GM11168 (cell line): Measurements from ENCODE around the gene USP22.
"Not testable (repeated sequence)": the region's sequence is repeated elsewhere in the genome, so short reads cannot be mapped to it uniquely, and the experiment has no call there.

Experiments
- in situ Hi-C: fragments of 300-500 bp; cut with MboI; formaldehyde crosslinking; loops from one replicate; pipeline ENCODE4 v1.12.0; 2022; ENCODE audit warnings: low sequenced_read_pairs; ENCODE audit not compliant: unreplicated experiment

The USP22 gene

DNA sequence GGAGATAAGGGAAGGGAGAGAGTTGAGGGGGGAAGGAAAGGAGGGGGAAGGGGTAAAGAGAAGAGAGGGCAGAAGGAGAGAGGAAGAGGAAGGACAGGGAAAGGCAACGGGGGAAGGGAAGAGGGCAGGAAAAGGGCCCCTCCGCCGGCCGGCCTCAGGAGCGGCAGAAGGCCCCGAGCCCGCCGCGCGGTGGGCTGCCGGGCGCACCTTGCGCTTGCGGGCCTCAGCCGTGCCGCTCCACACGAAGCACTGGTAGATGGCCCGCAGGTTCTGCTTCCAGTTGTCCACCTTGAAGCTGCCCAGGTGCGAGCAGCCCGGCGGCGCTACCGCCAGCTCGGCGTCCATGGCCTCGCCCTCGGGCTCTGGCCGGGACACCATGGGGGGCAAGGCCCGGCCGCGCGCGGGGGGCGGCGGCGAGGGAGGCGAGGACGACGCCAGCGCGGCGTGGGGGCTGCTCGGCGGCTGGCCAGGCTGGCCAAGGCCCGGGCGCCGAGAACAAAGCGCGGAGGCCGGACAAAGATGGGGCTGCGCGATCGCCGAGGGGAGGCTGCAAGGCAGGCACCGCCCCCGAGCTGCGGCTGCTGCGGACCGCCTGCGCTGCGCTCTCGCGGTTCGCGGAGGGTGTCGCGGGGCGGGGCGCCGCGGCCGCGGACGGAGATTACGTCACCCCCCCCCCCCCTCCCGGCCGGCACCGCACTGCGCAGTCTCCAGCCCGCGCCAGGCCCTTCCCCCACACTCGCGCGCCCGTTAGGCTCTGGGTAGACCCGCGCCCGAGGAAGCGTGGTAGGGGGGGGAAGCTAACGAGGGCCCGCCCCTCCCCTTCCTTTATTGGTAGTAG lies at the start of gene USP22:
Gene USP22 (minus strand): TSS at position 554 of the 838 bp plus-strand sequence. CDS start 176 bp downstream, at position 378.
- in situ Hi-C loops, result no loop called here

DNA sequence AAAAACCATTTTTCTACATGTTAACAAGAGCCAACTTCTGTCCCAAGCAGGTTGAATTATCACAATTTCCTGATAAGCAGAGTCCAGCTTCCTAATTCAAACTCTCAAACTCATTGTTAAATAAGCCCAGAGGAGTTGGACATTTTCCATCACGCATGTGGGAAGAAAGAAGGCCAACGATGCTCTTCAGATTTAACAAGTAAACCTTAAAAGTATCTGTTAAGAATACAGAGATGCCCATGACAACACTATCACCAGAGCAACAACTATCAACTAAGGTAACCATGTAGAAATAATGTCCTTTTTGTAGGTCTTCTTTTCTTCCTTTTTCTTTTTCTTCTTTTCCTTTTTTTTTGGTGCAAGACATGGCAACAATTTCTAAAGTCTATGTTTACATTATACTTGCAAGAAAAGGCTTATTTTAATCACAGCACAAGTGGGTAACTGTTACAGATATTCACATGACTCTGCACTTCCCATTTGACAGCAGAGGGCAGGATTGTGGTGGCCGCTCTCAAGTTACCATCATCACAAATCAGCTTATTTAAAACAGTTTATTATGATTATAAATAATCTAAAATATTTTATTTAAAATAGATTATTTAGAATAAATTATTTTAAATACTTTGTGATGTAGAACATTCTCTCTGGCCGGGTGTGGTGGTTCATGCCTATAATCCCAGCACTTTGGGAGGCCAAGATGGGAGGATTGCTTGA lies 48.2 kb upstream of the USP22 start:
- in situ Hi-C loops, result no loop called here

DNA sequence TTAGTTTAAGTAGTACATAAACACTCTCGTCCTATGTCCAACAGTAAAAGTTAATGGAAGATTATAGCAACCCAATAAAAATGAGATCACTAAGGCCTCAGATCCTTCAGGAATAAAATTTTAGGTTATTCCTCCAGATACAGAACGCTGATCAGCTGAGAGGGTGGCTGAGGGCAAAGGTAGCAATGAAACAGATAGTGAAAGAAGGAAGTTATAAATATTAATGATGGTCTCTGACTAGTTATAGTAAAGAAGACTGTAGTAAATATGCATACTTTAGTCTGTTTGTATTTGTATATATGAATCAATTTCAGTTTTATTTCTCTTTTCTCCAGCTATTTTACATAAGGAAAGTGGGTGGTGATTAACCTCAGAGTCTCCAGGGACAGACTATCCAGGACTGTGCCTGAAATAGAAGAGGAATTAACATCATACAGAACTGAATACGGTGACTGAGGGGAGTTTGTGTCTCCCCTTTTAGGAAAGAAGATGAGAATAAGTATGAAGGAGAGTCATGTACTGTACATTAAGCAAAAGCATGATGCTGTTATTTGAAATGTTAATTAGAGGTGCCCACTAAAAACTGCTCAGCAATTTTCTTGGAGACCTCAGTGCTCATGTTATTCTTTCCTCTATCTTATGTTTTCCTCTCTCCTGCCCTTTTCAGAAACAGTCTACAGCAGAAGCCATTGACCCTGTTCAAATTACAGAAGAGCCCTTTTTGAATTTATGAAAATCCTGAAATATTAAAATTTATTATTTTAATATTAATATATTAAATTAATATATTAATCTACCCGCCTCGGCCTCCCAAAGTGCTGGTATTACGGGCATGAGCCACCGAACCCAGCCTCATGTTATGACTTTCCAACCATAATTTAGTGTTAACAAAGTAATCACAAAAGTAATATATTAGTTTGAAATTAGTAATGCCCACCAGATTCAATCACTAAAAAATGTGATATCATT lies 47.4 kb upstream of the USP22 start:
- in situ Hi-C loops, result no loop called here

DNA sequence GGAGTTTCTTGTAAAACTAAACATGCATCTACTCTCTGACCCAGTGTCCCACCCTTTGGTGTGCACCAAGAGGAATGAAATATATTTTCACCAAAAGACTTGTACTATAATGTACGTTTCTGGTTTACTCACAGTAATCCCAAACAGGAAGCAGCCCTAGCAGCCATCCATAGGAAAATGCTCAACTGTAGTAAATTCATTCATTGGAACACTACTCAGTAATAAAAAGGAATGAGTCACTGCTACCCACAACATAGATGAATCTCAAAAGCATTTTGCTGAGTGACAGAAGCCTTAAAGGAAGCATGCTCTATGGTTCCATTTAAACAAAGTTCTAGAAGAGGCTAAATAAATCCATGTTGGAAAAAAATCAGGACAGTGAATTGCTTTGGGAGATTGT lies 46.3 kb upstream of the USP22 start:
- in situ Hi-C loops, result no loop called here

DNA sequence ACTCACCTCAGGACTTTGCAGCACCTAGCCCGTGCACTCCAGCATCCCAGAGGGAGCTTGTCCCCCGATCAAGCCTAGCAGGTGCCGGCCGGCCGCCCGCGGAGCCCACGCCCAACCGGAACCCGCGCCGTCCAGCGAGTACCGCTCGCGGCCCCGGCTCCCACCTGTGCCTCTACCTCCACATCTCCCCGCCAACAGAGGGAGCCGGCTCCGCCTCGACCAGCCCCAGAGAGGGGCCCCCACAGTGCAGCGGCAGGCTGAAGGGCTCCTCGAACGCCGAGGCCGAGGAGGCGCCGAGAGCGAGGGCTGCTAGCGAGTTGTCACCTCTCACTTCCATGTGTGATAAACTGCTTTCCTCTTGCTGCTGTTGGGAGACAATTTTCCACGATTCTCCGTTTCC lies 42.9 kb upstream of the USP22 start:
- in situ Hi-C loops, result no loop called here

DNA sequence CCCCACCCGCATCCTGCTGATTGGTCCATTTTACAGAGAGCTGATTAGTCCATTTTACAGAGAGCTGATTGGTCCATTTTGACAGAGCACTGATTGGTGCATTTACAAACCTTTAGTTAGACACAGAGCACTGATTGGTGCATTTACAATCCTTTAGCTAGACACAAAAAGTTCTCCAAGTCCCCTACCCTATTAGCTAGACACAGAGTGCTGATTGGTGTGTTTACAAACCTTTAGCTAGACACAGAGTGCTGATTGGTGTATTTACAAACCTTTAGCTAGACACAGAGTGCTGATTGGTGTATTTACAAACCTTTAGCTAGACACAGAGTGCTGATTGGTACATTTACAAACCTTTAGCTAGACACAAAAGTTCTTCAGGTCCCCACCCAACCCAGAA lies 42.5 kb upstream of the USP22 start:
- in situ Hi-C loops, result not testable (repeated sequence)

DNA sequence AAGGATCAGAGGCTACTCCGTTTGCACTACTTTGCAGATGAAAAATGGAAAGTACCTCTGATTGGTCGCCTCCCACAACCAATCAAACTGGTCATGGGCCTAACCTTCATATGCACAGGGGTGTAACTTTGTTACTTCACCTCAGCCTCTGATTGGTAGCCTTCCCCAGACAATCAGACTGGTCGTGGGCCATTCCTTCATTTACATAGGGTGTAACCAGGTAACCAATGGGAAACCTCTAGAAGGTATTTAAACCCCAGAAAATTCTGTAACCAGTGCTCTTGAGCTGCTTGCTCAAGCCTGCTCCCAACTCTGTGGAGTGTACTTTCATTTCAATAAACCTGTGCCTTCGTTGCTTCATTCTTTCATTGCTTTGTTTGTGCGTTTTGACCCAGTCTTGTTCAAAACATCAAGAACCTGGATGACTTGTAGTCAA lies 39.2 kb upstream of the USP22 start:
- in situ Hi-C loops, result no loop called here

DNA sequence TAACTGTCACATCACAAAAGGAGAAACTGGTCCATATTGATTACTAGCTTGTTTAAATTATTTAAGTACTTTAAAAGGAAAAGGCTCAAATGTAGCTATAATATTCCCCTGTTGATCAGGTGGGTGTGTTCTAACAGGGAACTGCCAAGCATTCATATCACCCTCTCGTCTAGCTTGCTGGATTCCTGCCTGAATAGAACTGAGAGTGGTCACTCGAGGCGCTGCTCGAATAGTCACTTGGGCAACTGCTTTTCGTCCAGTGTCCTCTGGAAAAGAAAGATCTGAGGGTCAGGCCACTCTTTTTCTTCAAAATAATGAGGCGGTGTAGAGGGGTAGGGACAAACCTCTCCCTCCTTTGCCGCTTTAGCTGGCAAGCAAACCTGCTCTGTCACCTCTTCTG lies 36.4 kb upstream of the USP22 start:
- in situ Hi-C loops, result no loop called here

DNA sequence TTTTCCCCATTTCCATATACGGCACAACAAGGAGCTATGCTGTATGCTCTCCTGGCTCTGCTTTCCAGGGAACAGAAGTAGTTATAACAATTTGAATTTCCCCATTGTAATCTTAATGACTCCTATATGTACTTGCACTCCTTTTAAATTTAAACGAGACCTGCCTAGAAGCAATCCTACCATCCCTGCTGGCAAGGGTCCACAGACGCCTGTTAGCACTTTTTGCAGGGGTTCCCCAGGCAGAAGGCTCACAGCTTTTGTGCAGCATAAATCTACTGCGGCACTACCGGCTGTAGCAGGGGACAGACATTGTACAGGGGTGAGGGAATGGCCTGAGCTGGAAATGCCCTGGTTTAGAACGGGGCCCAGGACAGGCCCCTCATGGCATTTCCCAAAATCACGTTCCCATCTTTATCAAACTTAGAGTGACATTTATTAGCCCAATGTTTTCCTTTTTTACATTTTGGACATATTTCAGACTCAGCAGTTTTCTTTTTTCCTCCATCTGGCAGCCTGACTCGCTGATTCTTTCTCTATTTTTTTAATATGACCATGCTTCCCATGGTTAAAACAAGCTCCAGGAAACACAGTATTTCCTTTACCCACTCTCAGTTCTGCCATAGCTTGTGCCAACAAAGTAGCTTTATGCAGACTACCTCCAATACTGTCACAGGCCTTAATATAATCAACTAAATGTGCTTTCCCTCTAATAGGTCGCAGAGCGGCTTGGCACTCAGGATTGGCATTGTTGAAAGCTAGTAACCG lies 35.4 kb upstream of the USP22 start:
- in situ Hi-C loops, result no loop called here

DNA sequence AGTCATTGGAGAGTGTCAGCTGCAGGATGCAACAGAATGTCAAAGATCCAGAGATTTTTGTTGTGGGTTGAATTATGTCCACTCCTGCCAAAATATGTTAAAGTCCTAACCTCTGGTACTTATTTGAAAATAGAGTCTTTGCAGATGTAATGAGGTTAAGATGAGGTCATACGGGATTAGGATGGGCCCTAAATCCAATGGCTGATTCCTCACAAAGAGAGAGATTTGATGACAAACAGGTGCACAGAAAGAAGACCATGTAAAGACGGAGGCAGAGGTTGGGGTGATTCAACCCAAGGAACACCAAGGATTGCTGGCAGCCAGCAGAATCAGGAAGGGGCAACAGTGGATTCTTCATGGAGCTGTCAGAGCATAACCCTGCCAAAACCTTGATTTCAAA lies 34.5 kb upstream of the USP22 start:
- in situ Hi-C loops, result no loop called here

DNA sequence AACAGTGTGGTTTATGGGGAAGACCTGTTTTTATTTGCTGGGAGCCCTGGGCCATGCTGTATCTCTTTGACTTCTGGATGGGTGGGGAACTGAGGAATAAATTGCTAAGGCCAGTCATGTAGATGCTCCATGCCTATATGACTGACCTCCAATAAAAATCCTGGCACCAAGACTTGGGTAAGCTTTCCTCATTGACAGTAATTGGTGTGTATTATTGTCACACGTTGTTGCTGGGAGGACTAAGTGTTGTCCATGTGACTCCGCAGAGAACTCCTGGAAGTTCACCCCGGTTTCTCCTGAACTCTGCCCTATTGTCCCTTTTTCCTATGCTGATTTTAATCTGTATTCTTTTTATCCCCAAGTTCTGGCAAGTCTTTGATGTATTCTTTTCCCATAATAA lies 33.4 kb upstream of the USP22 start:
- in situ Hi-C loops, result no loop called here

DNA sequence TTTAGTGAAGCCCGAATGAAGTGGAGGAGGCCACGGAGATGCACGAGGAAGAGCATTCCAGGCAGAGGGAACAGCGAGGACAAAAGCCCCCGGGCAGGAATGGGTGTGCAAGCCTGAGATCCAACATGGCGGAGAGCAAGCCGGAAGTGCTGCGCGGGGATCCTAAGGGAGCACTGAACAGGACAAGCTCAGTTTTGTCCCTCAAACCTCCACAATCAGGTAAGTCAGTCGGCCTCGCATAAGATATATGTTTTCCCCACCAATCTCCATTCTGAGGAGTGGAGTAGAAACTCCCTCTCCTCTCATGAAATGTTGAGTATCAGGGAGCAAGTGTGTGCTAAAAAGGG lies 32.9 kb upstream of the USP22 start:
- in situ Hi-C loops, result no loop called here

DNA sequence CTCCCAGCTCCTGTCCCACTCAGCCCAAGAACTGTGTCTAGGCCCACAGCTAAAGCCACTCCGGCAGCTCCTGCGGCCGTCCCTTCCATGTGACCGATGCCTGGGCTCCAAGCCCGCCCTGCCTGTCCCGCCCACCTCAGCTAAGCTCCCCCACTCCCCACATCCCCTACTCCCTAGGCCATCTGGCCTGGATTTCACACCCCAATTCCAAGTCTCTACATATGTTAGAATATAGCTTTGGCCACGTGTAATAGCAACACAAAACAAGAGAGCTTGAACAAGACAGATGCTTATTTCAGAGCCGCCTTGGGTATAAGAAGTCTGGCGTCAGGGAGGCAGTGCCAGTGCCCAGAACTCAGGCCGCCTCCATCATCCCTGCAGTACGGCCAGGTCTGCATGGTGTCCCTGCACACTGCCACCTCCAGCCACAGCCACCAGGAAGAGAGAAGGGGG lies 30.0 kb upstream of the USP22 start:
- in situ Hi-C loops, result no loop called here

DNA sequence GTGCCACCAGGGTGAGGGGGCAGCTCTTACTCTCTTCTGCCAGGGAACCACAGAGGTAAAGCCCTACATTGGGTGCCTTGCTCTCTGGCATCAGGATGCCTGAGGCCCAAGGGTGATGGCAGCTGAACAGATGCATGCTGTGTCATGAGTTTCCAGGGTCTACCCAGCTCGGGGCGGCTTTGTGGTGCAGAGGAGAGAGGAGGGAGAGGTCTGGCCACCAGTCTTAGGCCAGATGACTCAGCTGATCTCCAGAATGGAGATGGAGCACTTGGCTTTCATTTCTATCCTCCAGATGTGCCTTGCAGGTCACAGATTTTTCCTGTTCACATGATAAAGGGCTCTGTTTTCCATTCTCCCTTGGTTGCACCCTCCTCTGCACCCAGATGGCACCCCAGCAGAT lies 23.6 kb upstream of the USP22 start:
- in situ Hi-C loops, result no loop called here

DNA sequence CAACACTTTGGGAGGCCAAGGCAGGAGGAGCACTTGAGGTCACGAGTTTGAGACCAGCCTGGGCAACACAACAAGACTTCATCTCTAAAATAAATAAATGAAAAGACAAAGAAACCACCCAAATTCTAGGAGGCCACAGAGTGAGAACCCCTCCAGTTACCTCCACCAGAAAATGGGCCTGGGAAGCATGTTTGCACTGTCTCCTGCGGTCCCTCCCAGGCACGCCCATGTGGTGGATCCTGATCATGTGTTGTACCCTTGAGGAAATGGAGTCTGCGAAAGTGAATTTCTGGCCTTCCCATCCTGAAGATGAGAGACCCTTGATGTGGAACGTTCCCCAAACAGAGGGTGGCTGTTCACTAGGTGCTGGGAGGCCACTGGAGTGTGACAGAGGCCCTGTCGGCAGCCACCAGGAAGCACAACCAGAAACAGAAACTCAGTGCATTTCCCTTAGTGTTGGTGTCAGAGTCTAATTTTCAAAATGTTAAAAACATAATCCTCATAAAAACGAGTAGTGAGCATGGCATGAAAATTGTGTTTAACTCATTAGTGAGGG lies 19.2 kb upstream of the USP22 start:
- in situ Hi-C loops, result no loop called here

DNA sequence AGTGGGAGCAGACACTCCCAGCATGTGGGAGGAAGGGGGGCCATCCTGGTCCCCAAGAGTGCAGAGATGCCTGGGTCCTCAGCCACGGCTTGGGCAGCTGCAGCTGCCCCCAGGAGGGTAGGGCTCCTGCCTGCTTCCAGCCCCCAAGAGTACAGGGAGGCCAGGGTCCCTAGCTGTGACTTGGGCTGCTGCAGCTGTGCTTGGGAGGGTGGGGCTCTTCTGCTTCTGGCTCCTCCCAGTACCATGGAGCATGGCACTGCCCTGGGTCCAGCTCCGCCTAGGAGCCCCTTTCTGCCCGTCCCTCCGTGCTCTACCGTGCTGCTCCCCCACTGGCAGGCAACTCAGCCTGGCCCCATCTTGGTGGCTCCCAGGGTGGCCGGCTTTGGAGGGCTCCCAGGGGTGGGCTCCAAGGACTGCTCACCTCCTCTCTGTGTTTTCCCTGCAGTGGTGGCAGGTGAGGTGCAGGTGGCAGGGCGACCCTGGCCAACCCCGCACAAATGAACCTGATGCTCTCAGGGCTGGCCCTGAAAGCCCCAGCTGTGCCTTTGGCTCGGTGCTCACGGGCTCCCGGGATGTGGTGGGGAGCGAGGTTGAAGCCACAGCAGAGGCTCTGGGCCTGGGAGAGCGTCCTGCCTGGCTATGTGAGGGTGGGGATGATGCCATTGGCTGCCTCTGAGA lies 18.5 kb upstream of the USP22 start:
- in situ Hi-C loops, result no loop called here

DNA sequence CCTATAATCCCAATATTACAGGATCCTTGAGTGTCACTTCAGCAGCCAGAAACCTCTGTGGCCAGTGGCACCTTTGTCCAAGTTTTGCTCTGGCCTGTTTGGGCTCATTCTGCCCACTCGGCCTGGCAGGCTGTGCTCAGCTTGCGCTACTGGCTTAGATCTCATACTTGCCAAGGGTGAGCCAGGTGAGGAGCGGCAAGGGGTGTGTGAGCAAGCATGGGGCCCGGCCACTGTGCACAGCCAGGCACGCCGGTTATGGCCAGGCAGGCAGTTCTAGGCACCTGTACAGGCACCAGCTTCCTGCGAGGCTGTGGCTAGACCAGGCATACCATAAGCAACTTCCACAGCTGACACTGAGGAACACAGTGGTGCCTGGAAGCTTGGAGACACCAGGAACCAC lies 16.9 kb upstream of the USP22 start:
- in situ Hi-C loops, result no loop called here

DNA sequence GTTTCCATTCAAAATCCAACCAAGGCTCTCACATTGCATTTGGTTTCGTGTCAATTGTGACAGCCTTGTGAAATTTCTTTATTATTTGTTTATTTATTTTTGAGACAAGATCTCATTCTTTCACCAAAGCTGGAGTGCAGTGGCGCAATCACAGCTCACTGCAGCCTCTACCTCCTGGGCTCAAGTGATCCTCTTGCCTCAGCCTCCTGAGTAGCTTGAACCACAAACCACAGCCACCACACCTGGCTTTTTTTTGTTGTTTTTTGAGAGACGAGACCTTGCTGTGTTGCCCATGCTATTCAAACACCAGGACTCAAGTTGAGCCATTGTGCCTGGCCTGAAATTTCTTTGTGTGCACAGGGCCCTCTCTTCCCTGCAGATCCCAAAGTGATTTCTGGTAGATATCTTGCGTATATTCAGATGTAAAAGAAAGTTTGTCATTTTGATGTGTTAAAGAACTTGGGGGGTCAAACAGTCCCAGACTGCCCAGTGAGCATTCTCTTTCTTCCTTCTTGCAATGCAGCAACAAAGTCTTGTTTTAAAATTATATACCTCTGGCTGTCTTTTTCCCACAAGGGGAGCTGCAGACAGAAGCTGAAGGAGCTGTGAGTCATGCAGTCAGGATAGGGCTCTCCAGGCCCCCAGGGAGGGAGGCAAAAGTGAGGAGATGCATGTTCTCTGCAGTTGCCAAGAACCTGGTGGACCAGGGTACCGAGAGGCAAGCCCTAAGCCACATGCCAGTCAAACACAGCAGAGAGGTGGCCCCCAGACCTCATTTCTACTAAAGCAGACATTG lies 15.5 kb upstream of the USP22 start:
- in situ Hi-C loops, result no loop called here
